ENCODE measurements around the gene SIX3. TPM values are rescaled to one million over a fixed set of nuclear protein-coding genes. Genes with fewer than 3 reads are reported as not detected.
A peak's percentile ranks its signal among the peaks of the same experiment; 100 is the strongest.

SIX3 gene
- total RNA-seq, 1 experiment from 2014 or later: 0.56 TPM

DNA sequence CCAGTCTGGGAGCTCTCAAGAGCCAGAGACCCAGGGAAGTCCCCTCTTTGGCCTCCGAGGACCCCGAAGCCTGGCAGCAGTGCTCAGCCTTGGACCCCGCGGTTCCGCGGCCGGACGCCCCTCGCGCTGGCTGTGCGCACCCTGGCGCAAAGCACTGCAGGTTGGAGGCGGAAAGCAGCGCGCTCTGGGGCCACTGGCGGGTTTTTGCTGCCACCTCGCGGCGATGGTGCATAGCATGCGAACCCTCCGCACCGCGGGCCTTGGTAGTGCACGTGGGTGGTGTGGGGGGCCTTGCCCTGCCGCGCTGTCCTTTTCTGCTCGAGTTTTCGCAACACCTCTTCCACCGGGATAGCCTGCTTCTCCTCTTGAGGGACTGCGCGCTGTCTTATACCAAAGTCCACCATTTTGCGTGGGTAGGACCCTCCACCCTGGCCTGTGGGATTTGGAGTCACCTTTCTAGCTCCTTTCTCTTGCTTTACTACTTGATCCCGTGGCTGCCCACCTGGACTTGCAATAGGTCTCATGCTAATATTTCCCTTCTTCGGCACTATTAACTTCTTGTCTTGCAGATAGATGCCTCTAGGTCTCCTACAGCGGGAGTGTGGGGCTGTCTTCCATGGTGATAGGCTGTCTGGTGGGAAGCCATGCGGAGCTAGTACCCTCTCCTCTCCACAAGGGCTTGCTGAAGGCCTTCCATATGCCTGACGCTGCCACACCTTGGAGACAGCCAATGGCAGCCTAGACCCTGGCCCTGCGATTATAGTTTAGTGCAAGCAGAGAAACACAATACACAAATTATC is 14.3 kb downstream of the SIX3 start:
- no TSS peak for BruUV-seq (replicated peaks)
- Histone ChIP-seq H3K4me3 (ENCODE audit: low read depth, low read length, poor library complexity, severe bottlenecking) (peak overlapping the region; percentile 33), H3K36me3 (ENCODE audit: insufficient read depth, low read length, poor library complexity, severe bottlenecking) (no peaks in the 10 kb centered on the region), H3K4me1 (ENCODE audit: insufficient read depth, low read length, poor library complexity, severe bottlenecking) (no peaks in the 10 kb centered on the region), H3K27ac (ENCODE audit: low read depth, low read length, poor library complexity, severe bottlenecking) (no peak overlapping the region), H3K27me3 (replicated peaks; ENCODE audit: insufficient read depth, low read depth, low read length, poor library complexity) (peaks cover 37% of the 10 kb centered on the region), H3K9me3 (ENCODE audit: low read depth, low read length, poor library complexity, severe bottlenecking) (no peaks in the 10 kb centered on the region)
- ChIA-PET POLR2A (ENCODE audit: low non-redundant PET) (no interaction called here), CTCF (interaction anchor here (0.5 to 3.4 kb wide), 9 partner anchors 21 to 912 kb away, joined by 3 to 29 read pairs (median 5); no protein-coding TSS in a partner anchor)
- TF ChIP-seq CTCF (conservative IDR thresholded peaks at IDR 0.05; ENCODE audit: low read depth, low read length): peak; percentile 88
- TF ChIP-seq EZH2 (IDR thresholded peaks at IDR 0.05; ENCODE audit: borderline replicate concordance, low read depth, low read length, poor library complexity, severe bottlenecking): peak; percentile 12
- DNase-seq (ENCODE audit: low spot score): peak; percentile 83
- intact Hi-C loops (cut with micrococcal nuclease; ENCODE audit: unreplicated experiment): loop anchor here (1.0 to 10.0 kb wide), 4 partner anchors 476 to 1081 kb away; no protein-coding TSS in a partner anchor

GRCh38 chr2:44956843-44957242 is 15.3 kb downstream of the SIX3 start:
- Histone ChIP-seq H3K27ac (ENCODE audit: low read depth, low read length, poor library complexity, severe bottlenecking) (no peak overlapping the region), H3K4me1 (ENCODE audit: insufficient read depth, low read length, poor library complexity, severe bottlenecking) (no peaks in the 10 kb centered on the region), H3K27me3 (replicated peaks; ENCODE audit: insufficient read depth, low read depth, low read length, poor library complexity) (peaks cover 37% of the 10 kb centered on the region), H3K9me3 (ENCODE audit: low read depth, low read length, poor library complexity, severe bottlenecking) (no peaks in the 10 kb centered on the region), H3K4me3 (ENCODE audit: low read depth, low read length, poor library complexity, severe bottlenecking) (no peak overlapping the region), H3K36me3 (ENCODE audit: insufficient read depth, low read length, poor library complexity, severe bottlenecking) (no peaks in the 10 kb centered on the region)
- ChIA-PET POLR2A (ENCODE audit: low non-redundant PET) (no interaction called here), CTCF (interaction anchor here (0.7 to 3.4 kb wide), 3 partner anchors 188 to 913 kb away, joined by 3 to 29 read pairs (median 8); no protein-coding TSS in a partner anchor)
- BruUV-seq (replicated peaks): no TSS peak
- DNase-seq (ENCODE audit: low spot score): no peak
- intact Hi-C loops (cut with micrococcal nuclease; ENCODE audit: unreplicated experiment): loop anchor here (1.0 to 10.0 kb wide), 4 partner anchors 478 to 1082 kb away; no protein-coding TSS in a partner anchor
- TF ChIP-seq EZH2 (IDR thresholded peaks at IDR 0.05; ENCODE audit: borderline replicate concordance, low read depth, low read length, poor library complexity, severe bottlenecking): no peak
- TF ChIP-seq CTCF (conservative IDR thresholded peaks at IDR 0.05; ENCODE audit: low read depth, low read length): no peak

DNA sequence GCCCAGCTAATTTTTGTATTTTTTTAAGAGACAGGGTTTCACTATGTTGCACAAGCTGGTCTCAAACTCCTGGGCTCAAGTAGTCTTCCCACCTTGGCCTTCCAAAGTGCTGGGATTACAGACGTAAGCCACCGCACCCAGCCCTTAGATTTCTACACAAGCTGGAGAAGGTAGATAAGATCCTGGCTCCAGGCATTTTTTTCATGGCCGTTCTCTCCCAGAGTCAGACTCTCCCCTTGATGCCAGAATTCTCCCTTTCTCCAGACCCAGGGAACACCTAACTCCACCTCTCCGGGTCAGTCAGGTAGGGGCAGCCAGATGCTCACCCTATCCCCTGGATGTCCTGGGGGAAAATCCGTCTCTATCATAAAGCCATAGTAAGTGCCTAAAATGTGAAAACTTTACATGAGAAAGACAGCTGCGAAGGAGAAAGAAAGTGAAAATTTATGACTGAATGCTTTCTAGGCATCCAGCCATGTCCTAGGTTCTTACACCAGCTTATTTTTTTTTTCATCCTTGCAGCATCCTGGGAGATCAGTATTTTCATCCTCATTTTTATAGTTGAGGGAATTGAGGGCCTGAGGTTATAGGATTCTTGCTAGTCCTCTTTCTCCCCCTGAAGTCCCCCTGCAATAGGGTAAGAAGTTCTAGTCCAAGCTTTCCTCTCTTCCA is 16.3 kb downstream of the SIX3 start:
- DNase-seq (ENCODE audit: low spot score): no peak
- intact Hi-C loops (cut with micrococcal nuclease; ENCODE audit: unreplicated experiment): loop anchor here (5.0 to 10.0 kb wide), 3 partner anchors 565 to 1083 kb away; no protein-coding TSS in a partner anchor
- Histone ChIP-seq H3K27ac (ENCODE audit: low read depth, low read length, poor library complexity, severe bottlenecking) (no peak overlapping the region), H3K36me3 (ENCODE audit: insufficient read depth, low read length, poor library complexity, severe bottlenecking) (no peaks in the 10 kb centered on the region), H3K9me3 (ENCODE audit: low read depth, low read length, poor library complexity, severe bottlenecking) (no peaks in the 10 kb centered on the region), H3K4me3 (ENCODE audit: low read depth, low read length, poor library complexity, severe bottlenecking) (no peak overlapping the region), H3K4me1 (ENCODE audit: insufficient read depth, low read length, poor library complexity, severe bottlenecking) (no peaks in the 10 kb centered on the region), H3K27me3 (replicated peaks; ENCODE audit: insufficient read depth, low read depth, low read length, poor library complexity) (peaks cover 31% of the 10 kb centered on the region)
- ChIA-PET CTCF (interaction anchor here (1.7 kb wide), 1 partner anchor 478 kb away, joined by 11 read pairs; no protein-coding TSS in a partner anchor), POLR2A (ENCODE audit: low non-redundant PET) (no interaction called here)
- no TSS peak for BruUV-seq (replicated peaks)
- TF ChIP-seq EZH2 (IDR thresholded peaks at IDR 0.05; ENCODE audit: borderline replicate concordance, low read depth, low read length, poor library complexity, severe bottlenecking): no peak
- TF ChIP-seq CTCF (conservative IDR thresholded peaks at IDR 0.05; ENCODE audit: low read depth, low read length): no peak

Data from A673 (cell line).